ENCODE results near the gene NEK6. TPM values are rescaled to one million over a fixed set of nuclear protein-coding genes. Genes with fewer than 3 reads are reported as not detected.

The NEK6 gene
- total RNA-seq, 4 donors from 2014 or later = 14.1 to 21.9 (median 15.1) TPM

- no peaks in the 10 kb centered on the region for H3K27me3 ChIP-seq
- H3K36me3 ChIP-seq = peaks cover 0 to 24% (median 13%) of the 10 kb centered on the region in 4 donors
- H3K4me3 ChIP-seq = no peak overlapping the region
- H3K27ac ChIP-seq (replicated peaks in 1 of 4) = no peak overlapping the region
- TF ChIP-seq EP300 (IDR thresholded peaks at IDR 0.05) (no peak), POLR2AphosphoS5 (IDR thresholded peaks at IDR 0.05) (no peak), POLR2A (IDR thresholded peaks at IDR 0.05; ENCODE audit: low read depth) (no peak)
- TF ChIP-seq, protein P1, sequence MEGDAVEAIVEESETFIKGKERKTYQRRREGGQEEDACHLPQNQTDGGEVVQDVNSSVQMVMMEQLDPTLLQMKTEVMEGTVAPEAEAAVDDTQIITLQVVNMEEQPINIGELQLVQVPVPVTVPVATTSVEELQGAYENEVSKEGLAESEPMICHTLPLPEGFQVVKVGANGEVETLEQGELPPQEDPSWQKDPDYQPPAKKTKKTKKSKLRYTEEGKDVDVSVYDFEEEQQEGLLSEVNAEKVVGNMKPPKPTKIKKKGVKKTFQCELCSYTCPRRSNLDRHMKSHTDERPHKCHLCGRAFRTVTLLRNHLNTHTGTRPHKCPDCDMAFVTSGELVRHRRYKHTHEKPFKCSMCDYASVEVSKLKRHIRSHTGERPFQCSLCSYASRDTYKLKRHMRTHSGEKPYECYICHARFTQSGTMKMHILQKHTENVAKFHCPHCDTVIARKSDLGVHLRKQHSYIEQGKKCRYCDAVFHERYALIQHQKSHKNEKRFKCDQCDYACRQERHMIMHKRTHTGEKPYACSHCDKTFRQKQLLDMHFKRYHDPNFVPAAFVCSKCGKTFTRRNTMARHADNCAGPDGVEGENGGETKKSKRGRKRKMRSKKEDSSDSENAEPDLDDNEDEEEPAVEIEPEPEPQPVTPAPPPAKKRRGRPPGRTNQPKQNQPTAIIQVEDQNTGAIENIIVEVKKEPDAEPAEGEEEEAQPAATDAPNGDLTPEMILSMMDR (IDR thresholded peaks at IDR 0.05) = no peak
- intact Hi-C loops (cut with DNase I) = no loop called here
- H3K9me3 ChIP-seq = no peaks in the 10 kb centered on the region
- DNase-seq (ENCODE audit: extremely low spot score) = no peak
- H3K4me1 ChIP-seq = peaks cover 37 to 57% (median 42%) of the 10 kb centered on the region in 4 donors
- WGBS = 82% methylated on average over 3 of the region's 3 CpGs
These were observed 136.8 kb downstream of the NEK6 start for GRCh38 chr9:124394596-124394995.

DNA sequence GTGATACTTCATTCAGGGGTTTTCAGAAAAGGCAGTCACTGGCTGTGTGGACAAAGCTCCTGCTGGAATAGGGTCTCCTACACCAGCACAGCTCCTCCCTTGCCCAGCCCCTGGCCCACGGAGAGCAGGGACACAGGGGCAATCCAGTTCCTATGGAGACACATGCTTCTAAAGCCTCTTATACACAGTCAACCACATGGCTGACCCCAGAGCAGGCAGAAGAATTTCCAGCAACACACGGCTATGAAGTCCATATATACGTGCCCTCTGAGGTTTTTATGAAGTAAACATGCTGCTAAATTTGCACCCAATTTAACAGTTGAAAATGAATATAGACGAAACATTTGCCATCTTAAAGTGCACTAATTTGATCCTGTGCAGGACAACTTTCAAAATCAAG, 138.1 kb downstream of the NEK6 start:
- WGBS = 86% methylated on average over 3 of the region's 4 CpGs
- Histone ChIP-seq H3K36me3 (peaks cover 0 to 31% (median 16%) of the 10 kb centered on the region in 4 donors), H3K4me1 (peaks cover 32 to 64% (median 46%) of the 10 kb centered on the region in 4 donors), H3K27ac (replicated peaks in 1 of 4) (no peak overlapping the region), H3K9me3 (no peaks in the 10 kb centered on the region), H3K27me3 (no peaks in the 10 kb centered on the region), H3K4me3 (no peak overlapping the region)
- TF ChIP-seq, protein P1 (IDR thresholded peaks at IDR 0.05) = no peak
- TF ChIP-seq EP300 (IDR thresholded peaks at IDR 0.05) (no peak), POLR2A (IDR thresholded peaks at IDR 0.05; ENCODE audit: low read depth) (no peak), POLR2AphosphoS5 (IDR thresholded peaks at IDR 0.05) (no peak)
- intact Hi-C loops (cut with DNase I) = no loop called here
- no peak for DNase-seq (ENCODE audit: extremely low spot score)

GRCh38 chr9:124398191-124398935, 140.6 kb downstream of the NEK6 start:
- Histone ChIP-seq H3K27ac (replicated peaks in 1 of 4) (no peak overlapping the region), H3K4me1 (peaks cover 12 to 41% (median 24%) of the 10 kb centered on the region in 4 donors), H3K4me3 (no peak overlapping the region), H3K9me3 (no peaks in the 10 kb centered on the region), H3K27me3 (no peaks in the 10 kb centered on the region), H3K36me3 (peaks cover 9 to 57% (median 37%) of the 10 kb centered on the region in 4 donors)
- whole genome bisulfite sequencing = 76% methylated on average over 8 of the region's 8 CpGs
- no peak for DNase-seq (ENCODE audit: extremely low spot score)
- TF ChIP-seq POLR2A (IDR thresholded peaks at IDR 0.05; ENCODE audit: low read depth) (no peak), POLR2AphosphoS5 (IDR thresholded peaks at IDR 0.05) (no peak), EP300 (IDR thresholded peaks at IDR 0.05) (no peak)
- TF ChIP-seq, protein P1 (IDR thresholded peaks at IDR 0.05) = no peak
- intact Hi-C loops (cut with DNase I) = no loop called here

DNA sequence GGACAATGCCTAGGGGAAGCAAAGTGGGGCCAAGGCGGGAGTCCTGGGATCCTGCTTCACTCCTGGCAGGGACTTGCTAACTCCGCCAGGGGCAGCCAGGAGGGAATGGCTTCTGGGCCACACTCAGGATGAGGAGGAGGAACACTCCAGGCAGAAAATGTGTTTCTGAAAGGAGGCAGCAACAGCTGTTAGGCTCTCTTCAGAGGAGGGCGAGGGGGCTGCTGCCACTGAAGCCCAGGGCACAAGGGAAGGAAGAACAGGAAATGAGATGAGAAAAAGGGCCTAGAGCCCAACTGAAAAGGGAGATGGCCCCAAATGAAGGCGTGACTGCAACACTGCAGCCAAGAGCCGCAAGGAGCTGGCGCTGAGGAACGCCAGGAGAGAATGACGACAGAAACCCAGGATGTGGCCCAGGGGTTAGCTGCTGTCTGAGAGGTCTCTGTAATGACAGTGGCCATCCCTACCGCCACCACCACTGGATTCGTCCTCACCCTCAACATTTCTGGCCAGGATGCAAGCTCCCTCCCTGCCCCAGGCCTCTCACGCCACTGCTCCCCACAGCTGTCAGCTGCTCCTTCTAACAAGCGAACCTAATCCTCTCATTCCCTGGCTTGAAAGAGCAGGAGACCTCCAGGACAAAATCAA, 141.7 kb downstream of the NEK6 start:
- WGBS = 63% methylated on average over 12 of the region's 12 CpGs
- intact Hi-C loops (cut with DNase I) = no loop called here
- no peaks in the 10 kb centered on the region for H3K9me3 ChIP-seq
- no peak for TF ChIP-seq EP300 (IDR thresholded peaks at IDR 0.05)
- no peak for TF ChIP-seq POLR2A (IDR thresholded peaks at IDR 0.05; ENCODE audit: low read depth)
- TF ChIP-seq, protein P1 (IDR thresholded peaks at IDR 0.05) = no peak
- no peak for TF ChIP-seq POLR2AphosphoS5 (IDR thresholded peaks at IDR 0.05)
- peaks cover 17 to 62% (median 45%) of the 10 kb centered on the region in 4 donors for H3K36me3 ChIP-seq
- H3K4me3 ChIP-seq = peak overlapping the region in 1 of 4 donors; percentile 5
- DNase-seq (ENCODE audit: extremely low spot score) = no peak
- no peaks in the 10 kb centered on the region for H3K27me3 ChIP-seq
- H3K27ac ChIP-seq (replicated peaks in 1 of 4) = peak overlapping the region in 3 of 4 donors; percentile 27 to 39 (median 30)
- H3K4me1 ChIP-seq = peaks cover 12 to 32% (median 18%) of the 10 kb centered on the region in 4 donors

Data from esophagus muscularis mucosa (tissue), 4 donors.